Adrenal gland (tissue), 5 donors: Measurements from ENCODE around the gene HHLA2.

Experiments
- CTCF ChIP-seq, 6 experiments: fragments of 450-650 bp in 4 of 6; fragments of 200-600 bp in 2 of 6; sonication (generic) in 1 of 6; IDR thresholded peaks; 1 replicate in 5 of 6; 2 replicates in 1 of 6; pipeline versions ENCODE4 v1.5.1 to v1.8.0; 2016 to 2021; ENCODE audit warnings: antibody characterized with exemption in 6 of 6, mild to moderate bottlenecking in 2 of 6, moderate library complexity in 1 of 6
- POLR2A ChIP-seq, 2 donors: fragments of 450-650 bp; IDR thresholded peaks; one replicate each; pipeline ENCODE4 v1.6.1; 2017; ENCODE audit warnings: antibody characterized with exemption in 2 of 2, mild to moderate bottlenecking in 2 of 2, moderate library complexity in 1 of 2
- donor health status: DM: no; HTN: no; CAD: no.

DNA sequence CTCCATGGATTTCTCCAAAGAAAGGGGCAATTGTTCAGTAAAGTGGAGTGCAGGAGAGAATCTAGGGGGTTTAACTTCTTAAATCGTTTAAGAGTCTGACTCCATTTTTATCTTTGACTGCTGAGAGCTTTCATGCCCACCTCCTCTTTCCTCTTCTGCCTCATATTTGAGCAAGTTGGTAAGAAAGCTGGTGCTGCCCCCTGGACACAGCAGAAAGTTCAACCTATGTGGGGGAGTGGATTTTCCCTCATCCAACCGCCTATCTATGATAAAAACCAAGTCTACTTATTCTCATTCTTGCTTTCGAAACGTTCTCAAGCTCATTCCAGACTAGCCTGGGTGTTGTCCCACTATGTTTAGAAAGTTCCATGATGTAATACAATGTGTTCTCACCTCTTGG is 26.0 kb downstream of the HHLA2 start:
- TF ChIP-seq POLR2A (IDR thresholded peaks at IDR 0.05) (no peak), CTCF (IDR thresholded peaks at IDR 0.05) (no peak)
